GM12878 (cell line): ENCODE measurements around the gene ING5.

ENCODE experiments used
- DPF2 ChIP-seq: fragments of 450-650 bp; IDR thresholded peaks from 2 replicates; pipeline ENCODE4 v1.6.1; 2017; ENCODE audit warnings: mild to moderate bottlenecking
- EZH2 ChIP-seq: IDR thresholded peaks from 2 replicates; pipeline ENCODE4 v1.6.1; 2012; ENCODE audit warnings: low read depth, mild to moderate bottlenecking, control low read depth, inconsistent platforms, low read length, borderline replicate concordance; ENCODE audit not compliant: control insufficient read depth
- GABPA ChIP-seq: IDR thresholded peaks from 2 replicates; pipeline ENCODE4 v1.6.1; 2014; ENCODE audit warnings: antibody characterized with exemption, low read depth, mild to moderate bottlenecking, inconsistent platforms
- MTA3 ChIP-seq: IDR thresholded peaks from 2 replicates; pipeline ENCODE4 v1.6.1; 2012; ENCODE audit warnings: low read length, inconsistent platforms, borderline replicate concordance
- SIN3A ChIP-seq: IDR thresholded peaks from 2 replicates; pipeline ENCODE4 v1.6.1; 2012; ENCODE audit warnings: low read depth, low read length, improper control_type of control experiment
- STAT1 ChIP-seq: fragments of 450-650 bp; conservative IDR thresholded peaks from 2 replicates; pipeline ENCODE4 v1.6.1; 2014; ENCODE audit warnings: antibody characterized with exemption, mild to moderate bottlenecking
- TF ChIP-seq, protein P1 (sequence below): fragments of 450-650 bp; IDR thresholded peaks from 2 replicates; pipeline ENCODE4 v1.6.1; 2016; ENCODE audit warnings: mild to moderate bottlenecking, moderate library complexity, borderline replicate concordance
- TF ChIP-seq, protein P2 (sequence below), 3 experiments: IDR thresholded peaks in 2 of 3; conservative IDR thresholded peaks in 1 of 3; 2 replicates each; pipeline ENCODE4 v1.5.1; 2011; ENCODE audit warnings: low read depth in 3 of 3, low read length in 3 of 3, mild to moderate bottlenecking in 3 of 3, control low read depth in 2 of 3, moderate library complexity in 2 of 3, inconsistent platforms in 1 of 3, mixed read lengths in 1 of 3; ENCODE audit not compliant: control insufficient read depth in 2 of 3, insufficient read depth in 1 of 3; ENCODE audit errors: extremely low read depth in 1 of 3
- TF ChIP-seq, protein P3 (sequence below): IDR thresholded peaks from 2 replicates; pipeline ENCODE4 v1.6.1; 2012; ENCODE audit warnings: mild to moderate bottlenecking, low read depth, low read length
- TF ChIP-seq, protein P4 (sequence below): IDR thresholded peaks from 2 replicates; pipeline ENCODE4 v1.6.1; 2011; ENCODE audit warnings: low read depth, low read length, improper control_type of control experiment, borderline replicate concordance

DNA sequence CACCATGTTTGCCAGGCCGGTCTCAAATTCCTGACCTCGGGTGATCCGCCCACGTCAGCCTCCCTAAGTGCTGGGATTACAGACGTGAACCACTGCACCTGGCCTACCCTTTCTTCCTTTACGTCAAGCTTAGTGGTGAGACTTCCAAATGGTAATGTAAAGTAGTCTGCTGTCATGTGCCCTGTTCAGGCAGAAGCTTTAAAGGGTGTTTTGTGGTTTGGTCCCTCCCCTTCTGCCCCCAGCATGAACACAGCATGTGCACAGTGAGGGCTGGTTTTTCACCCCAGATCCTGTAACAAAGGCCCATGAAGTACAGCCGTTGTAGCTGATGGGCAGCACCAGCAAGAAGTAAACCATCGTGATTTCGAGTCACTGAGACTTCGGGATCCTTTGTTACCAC lies 12.5 kb upstream of the ING5 start:
- TF ChIP-seq, protein P1, sequence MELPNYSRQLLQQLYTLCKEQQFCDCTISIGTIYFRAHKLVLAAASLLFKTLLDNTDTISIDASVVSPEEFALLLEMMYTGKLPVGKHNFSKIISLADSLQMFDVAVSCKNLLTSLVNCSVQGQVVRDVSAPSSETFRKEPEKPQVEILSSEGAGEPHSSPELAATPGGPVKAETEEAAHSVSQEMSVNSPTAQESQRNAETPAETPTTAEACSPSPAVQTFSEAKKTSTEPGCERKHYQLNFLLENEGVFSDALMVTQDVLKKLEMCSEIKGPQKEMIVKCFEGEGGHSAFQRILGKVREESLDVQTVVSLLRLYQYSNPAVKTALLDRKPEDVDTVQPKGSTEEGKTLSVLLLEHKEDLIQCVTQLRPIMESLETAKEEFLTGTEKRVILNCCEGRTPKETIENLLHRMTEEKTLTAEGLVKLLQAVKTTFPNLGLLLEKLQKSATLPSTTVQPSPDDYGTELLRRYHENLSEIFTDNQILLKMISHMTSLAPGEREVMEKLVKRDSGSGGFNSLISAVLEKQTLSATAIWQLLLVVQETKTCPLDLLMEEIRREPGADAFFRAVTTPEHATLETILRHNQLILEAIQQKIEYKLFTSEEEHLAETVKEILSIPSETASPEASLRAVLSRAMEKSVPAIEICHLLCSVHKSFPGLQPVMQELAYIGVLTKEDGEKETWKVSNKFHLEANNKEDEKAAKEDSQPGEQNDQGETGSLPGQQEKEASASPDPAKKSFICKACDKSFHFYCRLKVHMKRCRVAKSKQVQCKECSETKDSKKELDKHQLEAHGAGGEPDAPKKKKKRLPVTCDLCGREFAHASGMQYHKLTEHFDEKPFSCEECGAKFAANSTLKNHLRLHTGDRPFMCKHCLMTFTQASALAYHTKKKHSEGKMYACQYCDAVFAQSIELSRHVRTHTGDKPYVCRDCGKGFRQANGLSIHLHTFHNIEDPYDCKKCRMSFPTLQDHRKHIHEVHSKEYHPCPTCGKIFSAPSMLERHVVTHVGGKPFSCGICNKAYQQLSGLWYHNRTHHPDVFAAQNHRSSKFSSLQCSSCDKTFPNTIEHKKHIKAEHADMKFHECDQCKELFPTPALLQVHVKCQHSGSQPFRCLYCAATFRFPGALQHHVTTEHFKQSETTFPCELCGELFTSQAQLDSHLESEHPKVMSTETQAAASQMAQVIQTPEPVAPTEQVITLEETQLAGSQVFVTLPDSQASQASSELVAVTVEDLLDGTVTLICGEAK, result no peak
- TF ChIP-seq, protein P2, sequence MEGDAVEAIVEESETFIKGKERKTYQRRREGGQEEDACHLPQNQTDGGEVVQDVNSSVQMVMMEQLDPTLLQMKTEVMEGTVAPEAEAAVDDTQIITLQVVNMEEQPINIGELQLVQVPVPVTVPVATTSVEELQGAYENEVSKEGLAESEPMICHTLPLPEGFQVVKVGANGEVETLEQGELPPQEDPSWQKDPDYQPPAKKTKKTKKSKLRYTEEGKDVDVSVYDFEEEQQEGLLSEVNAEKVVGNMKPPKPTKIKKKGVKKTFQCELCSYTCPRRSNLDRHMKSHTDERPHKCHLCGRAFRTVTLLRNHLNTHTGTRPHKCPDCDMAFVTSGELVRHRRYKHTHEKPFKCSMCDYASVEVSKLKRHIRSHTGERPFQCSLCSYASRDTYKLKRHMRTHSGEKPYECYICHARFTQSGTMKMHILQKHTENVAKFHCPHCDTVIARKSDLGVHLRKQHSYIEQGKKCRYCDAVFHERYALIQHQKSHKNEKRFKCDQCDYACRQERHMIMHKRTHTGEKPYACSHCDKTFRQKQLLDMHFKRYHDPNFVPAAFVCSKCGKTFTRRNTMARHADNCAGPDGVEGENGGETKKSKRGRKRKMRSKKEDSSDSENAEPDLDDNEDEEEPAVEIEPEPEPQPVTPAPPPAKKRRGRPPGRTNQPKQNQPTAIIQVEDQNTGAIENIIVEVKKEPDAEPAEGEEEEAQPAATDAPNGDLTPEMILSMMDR (IDR thresholded peaks at IDR 0.05 in 2 of 3, conservative IDR thresholded peaks at IDR 0.05 in 1 of 3; ENCODE audit: control insufficient read depth in 2 of 3, extremely low read depth in 1 of 3, insufficient read depth in 1 of 3, low read depth in 3 of 3, low read length in 3 of 3), result no peak
- TF ChIP-seq EZH2, result no peak
- no peak for TF ChIP-seq MTA3
- no peak for TF ChIP-seq STAT1
- TF ChIP-seq DPF2, result no peak
- TF ChIP-seq, protein P3, sequence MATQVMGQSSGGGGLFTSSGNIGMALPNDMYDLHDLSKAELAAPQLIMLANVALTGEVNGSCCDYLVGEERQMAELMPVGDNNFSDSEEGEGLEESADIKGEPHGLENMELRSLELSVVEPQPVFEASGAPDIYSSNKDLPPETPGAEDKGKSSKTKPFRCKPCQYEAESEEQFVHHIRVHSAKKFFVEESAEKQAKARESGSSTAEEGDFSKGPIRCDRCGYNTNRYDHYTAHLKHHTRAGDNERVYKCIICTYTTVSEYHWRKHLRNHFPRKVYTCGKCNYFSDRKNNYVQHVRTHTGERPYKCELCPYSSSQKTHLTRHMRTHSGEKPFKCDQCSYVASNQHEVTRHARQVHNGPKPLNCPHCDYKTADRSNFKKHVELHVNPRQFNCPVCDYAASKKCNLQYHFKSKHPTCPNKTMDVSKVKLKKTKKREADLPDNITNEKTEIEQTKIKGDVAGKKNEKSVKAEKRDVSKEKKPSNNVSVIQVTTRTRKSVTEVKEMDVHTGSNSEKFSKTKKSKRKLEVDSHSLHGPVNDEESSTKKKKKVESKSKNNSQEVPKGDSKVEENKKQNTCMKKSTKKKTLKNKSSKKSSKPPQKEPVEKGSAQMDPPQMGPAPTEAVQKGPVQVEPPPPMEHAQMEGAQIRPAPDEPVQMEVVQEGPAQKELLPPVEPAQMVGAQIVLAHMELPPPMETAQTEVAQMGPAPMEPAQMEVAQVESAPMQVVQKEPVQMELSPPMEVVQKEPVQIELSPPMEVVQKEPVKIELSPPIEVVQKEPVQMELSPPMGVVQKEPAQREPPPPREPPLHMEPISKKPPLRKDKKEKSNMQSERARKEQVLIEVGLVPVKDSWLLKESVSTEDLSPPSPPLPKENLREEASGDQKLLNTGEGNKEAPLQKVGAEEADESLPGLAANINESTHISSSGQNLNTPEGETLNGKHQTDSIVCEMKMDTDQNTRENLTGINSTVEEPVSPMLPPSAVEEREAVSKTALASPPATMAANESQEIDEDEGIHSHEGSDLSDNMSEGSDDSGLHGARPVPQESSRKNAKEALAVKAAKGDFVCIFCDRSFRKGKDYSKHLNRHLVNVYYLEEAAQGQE, result no peak
- TF ChIP-seq, protein P4, sequence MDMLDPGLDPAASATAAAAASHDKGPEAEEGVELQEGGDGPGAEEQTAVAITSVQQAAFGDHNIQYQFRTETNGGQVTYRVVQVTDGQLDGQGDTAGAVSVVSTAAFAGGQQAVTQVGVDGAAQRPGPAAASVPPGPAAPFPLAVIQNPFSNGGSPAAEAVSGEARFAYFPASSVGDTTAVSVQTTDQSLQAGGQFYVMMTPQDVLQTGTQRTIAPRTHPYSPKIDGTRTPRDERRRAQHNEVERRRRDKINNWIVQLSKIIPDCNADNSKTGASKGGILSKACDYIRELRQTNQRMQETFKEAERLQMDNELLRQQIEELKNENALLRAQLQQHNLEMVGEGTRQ, result no peak
- no peak for TF ChIP-seq GABPA
- no peak for TF ChIP-seq SIN3A
